Fibroblast of lung (primary cell): Measurements from ENCODE around the gene ATP5F1E. TPM values are rescaled to one million over a fixed set of nuclear protein-coding genes. Genes with fewer than 3 reads are reported as not detected.

Source experiments
- DNase-seq, 2 donors: peaks; one replicate each; pipeline versions ENCODE4 v3.0.0 to v3.0.0-alpha.2; 2010; ENCODE audit warnings: low read depth in 2 of 2
- H2AFZ ChIP-seq: 2 replicates; pipeline ENCODE4 v1.5.1; 2012; ENCODE audit warnings: low read length, control low read depth, inconsistent platforms
- H3K27ac ChIP-seq: 2 replicates; pipeline ENCODE4 v1.5.1; 2011; ENCODE audit warnings: low read length, control low read depth; ENCODE audit not compliant: insufficient read depth
- H3K27me3 ChIP-seq: 2 replicates; pipeline ENCODE4 v1.5.1; 2011; ENCODE audit warnings: mild to moderate bottlenecking, low read length; ENCODE audit not compliant: control insufficient read depth, insufficient read depth
- H3K36me3 ChIP-seq: 2 replicates; pipeline ENCODE4 v1.5.1; 2011; ENCODE audit warnings: low read length; ENCODE audit not compliant: control insufficient read depth, insufficient read depth
- H3K4me1 ChIP-seq: 2 replicates; pipeline ENCODE4 v1.5.1; 2011; ENCODE audit warnings: low read length; ENCODE audit not compliant: control insufficient read depth, insufficient read depth; ENCODE audit errors: extremely low read depth
- H3K4me2 ChIP-seq: 2 replicates; pipeline ENCODE4 v1.5.1; 2011; ENCODE audit warnings: low read length, control low read depth; ENCODE audit not compliant: insufficient read depth; ENCODE audit errors: extremely low read depth
- H3K4me3 ChIP-seq, 4 experiments: fragments of 200-600 bp in 1 of 4; sonication (generic) in 1 of 4; replicated peaks in 1 of 4; 2 replicates each; pipeline ENCODE4 v1.5.1; 2011 to 2016; ENCODE audit warnings: low read length in 4 of 4, low read depth in 3 of 4, mild to moderate bottlenecking in 3 of 4, control low read depth in 2 of 4, inconsistent platforms in 1 of 4, mixed read lengths in 1 of 4; ENCODE audit not compliant: insufficient read depth in 1 of 4; ENCODE audit errors: control extremely low read depth in 1 of 4
- H3K79me2 ChIP-seq: 2 replicates; pipeline ENCODE4 v1.5.1; 2012; ENCODE audit warnings: mild to moderate bottlenecking, low read length, inconsistent platforms; ENCODE audit not compliant: control insufficient read depth, insufficient read depth
- H3K9ac ChIP-seq: 2 replicates; pipeline ENCODE4 v1.5.1; 2011; ENCODE audit warnings: mild to moderate bottlenecking, low read length, control low read depth; ENCODE audit not compliant: insufficient read depth
- H3K9me3 ChIP-seq: 2 replicates; pipeline ENCODE4 v1.5.1; 2012; ENCODE audit warnings: low read depth, low read length; ENCODE audit not compliant: control insufficient read depth, insufficient read depth
- H4K20me1 ChIP-seq: 2 replicates; pipeline ENCODE4 v1.5.1; 2011; ENCODE audit warnings: low read length; ENCODE audit not compliant: control insufficient read depth, insufficient read depth; ENCODE audit errors: extremely low read depth
- EZH2 ChIP-seq: IDR thresholded peaks from 2 replicates; pipeline ENCODE4 v1.5.1; 2012; ENCODE audit warnings: low read length, control low read depth, mild to moderate bottlenecking; ENCODE audit errors: missing control alignments
- polyA plus RNA-seq, 2 donors: library from polyadenylated mRNA; depleted of rRNA in 1 of 2; stranded (reverse) in 1 of 2; unstranded in 1 of 2; fragments of >200 nt; gene quantifications; 2 replicates each; pipeline ENCODE4 v1.2.1, GENCODE V29; 2011 to 2012; ENCODE audit warnings: missing spikeins in 1 of 2
- total RNA-seq: library from RNA; depleted of rRNA; stranded (reverse); fragments of >200 nt; gene quantifications from 2 replicates; pipeline ENCODE4 v1.2.1, GENCODE V29; 2014
- TF ChIP-seq, protein P1 (sequence below), 2 donors: IDR thresholded peaks in 1 of 2; conservative IDR thresholded peaks in 1 of 2; 1 replicate in 1 of 2; 2 replicates in 1 of 2; pipeline ENCODE4 v1.5.1; 2011 to 2012; ENCODE audit warnings: low read length in 2 of 2, control low read depth in 1 of 2, inconsistent platforms in 1 of 2, low read depth in 1 of 2, mild to moderate bottlenecking in 1 of 2

The ATP5F1E gene
- total and polyA plus RNA-seq, 2 donors (not counting 1 experiment from before 2014, with no cell fraction given), result 37.8 to 56.5 TPM

DNA sequence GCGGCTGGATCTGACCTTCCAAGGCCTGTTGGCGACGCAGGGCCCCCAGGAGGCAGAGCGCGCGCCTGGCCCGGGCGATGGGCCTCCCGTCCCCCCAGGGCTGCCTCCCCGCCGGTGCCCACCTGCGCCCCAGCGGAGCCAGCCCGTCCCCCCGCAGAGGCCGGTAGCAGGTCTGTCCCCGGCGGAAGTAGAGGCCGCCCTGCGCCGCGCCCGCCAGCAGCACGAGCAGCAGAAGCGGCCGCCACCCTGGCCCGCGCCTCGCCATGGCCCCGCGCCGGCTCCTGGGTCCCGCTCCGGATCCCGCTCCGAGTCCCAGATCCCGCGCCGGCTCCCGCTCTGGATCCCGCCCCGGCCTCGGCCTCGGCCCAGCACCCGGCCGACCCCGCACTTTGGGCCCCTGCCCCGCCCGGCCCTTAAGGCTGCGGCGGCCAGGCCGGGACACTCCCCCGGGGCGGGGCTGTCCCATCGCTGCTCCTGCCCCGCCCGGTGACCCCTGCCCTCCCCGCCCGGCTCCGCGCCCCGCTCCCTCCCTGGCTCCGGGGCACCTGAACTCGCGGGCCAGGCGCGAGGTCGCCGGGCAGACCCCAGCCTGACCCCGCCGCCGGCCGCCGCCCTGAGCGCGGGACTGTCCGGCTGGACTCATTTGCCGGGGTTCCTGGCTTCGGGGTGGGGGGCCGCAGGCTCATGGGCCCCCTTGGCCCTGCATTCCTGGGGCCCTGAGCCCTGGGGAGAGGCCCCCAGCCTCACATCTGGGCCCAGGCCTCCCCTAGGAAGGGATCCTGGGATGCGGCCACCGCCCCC lies 25.1 kb downstream of the ATP5F1E start, which contains the start of gene CTSZ:
TSS of gene CTSZ (minus strand) at position 391 of the 801 bp plus-strand sequence. CDS start at position 265, 126 bp downstream.
- Histone ChIP-seq H3K9me3 (no peaks in the 10 kb centered on the region), H3K4me2 (peak within 1 kb of the TSS; percentile 99), H3K79me2 (peaks cover 10% of the 10 kb centered on the region), H4K20me1 (no peaks in the 10 kb centered on the region), H3K27me3 (no peaks in the 10 kb centered on the region), H3K36me3 (no peaks in the 10 kb centered on the region), H3K4me3 (peak within 1 kb of the TSS; percentile 64 to 92 (median 74)), H3K4me1 (peaks cover 19% of the 10 kb centered on the region), H3K27ac (peak within 1 kb of the TSS; percentile 77), H2AFZ (peak within 1 kb of the TSS; percentile 19), H3K9ac (peak within 1 kb of the TSS; percentile 72)
- DNase-seq, result peak; percentile 25 to 29
- no peak for TF ChIP-seq EZH2

DNA sequence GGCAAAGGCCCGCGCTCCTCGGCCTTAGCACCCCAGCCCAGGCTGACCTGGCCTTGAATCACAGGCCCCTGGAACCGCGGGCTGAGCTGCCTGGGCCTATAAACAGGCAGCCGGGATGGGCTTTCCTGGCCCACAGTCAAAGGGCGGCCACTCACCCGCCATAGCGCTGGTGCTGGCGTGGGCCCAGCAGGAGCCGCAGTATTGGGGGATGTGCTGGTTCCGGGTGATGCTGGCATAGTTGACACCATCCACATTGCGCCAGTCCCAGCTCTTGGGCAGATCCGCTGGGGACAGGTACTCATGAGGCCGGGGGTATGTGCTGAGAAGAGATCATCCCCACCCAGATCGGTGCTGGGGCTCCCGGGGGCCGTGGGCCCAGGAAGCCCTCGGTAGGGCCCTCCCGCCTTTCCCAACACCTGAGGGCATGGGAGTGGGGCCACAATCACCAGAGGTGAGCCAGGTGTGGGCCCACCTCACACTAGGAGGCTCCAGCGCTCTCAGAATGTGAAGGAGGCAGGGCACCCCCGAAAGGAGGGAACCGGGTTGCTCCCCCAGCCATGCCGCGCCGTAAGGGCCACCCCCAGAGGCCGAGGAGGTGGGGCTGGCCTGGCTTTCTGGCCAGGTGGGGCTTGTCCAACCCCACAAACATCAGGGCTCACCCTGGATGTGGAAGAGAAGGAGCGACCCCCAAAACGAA lies 25.8 kb downstream of the ATP5F1E start:
- Histone ChIP-seq H3K4me1 (peaks cover 14% of the 10 kb centered on the region), H4K20me1 (no peaks in the 10 kb centered on the region), H3K4me2 (peak overlapping the region; percentile 99), H3K4me3 (peak overlapping the region; percentile 64 to 92 (median 74)), H3K9ac (peak overlapping the region; percentile 72), H3K27ac (peak overlapping the region; percentile 77), H3K36me3 (peaks cover 4% of the 10 kb centered on the region), H3K9me3 (no peaks in the 10 kb centered on the region), H3K79me2 (peaks cover 10% of the 10 kb centered on the region), H2AFZ (peak overlapping the region; percentile 19), H3K27me3 (no peaks in the 10 kb centered on the region)
- TF ChIP-seq, protein P1, sequence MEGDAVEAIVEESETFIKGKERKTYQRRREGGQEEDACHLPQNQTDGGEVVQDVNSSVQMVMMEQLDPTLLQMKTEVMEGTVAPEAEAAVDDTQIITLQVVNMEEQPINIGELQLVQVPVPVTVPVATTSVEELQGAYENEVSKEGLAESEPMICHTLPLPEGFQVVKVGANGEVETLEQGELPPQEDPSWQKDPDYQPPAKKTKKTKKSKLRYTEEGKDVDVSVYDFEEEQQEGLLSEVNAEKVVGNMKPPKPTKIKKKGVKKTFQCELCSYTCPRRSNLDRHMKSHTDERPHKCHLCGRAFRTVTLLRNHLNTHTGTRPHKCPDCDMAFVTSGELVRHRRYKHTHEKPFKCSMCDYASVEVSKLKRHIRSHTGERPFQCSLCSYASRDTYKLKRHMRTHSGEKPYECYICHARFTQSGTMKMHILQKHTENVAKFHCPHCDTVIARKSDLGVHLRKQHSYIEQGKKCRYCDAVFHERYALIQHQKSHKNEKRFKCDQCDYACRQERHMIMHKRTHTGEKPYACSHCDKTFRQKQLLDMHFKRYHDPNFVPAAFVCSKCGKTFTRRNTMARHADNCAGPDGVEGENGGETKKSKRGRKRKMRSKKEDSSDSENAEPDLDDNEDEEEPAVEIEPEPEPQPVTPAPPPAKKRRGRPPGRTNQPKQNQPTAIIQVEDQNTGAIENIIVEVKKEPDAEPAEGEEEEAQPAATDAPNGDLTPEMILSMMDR (conservative IDR thresholded peaks at IDR 0.05 in 1 of 2, IDR thresholded peaks at IDR 0.05 in 1 of 2; ENCODE audit: low read depth in 1 of 2, low read length in 2 of 2), result no peak
- TF ChIP-seq EZH2, result no peak
- no peak for DNase-seq

DNA sequence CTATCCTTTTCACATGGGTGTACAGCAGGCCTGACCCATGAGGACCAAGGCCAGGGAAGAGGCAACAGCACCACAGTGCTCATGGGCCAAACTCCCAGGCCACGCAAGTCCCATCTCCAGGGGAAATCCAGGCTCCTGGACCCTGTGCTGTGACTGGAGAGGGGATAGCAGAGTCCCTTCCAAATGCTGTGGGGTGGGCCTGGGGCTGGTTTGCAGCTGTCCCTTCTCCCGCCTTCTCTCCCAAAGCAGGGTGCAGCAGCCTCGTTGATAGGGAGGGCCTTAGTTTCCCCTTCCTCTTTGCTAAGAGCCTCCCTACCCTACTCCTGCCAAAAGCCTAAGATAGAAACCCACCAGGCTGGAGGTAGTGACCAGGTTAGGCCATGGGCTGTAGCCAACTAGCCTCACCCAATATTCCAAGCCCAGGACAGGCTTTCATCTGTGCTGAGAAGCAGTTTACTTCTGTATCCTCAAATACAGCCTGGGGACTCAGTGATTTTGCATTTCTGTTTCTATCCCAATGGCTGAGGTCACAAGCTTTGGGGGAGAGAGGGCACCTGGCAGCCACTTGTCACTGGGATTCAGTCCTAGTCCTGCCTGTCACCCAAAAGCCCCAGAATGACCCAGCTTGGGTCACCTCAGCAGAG lies 26.5 kb downstream of the ATP5F1E start:
- Histone ChIP-seq H3K4me3 (peak overlapping the region in 3 of 4 experiments; percentile 72 to 92 (median 77)), H3K27ac (peak overlapping the region; percentile 77)
- DNase-seq, result no peak

More for the DNA sequence above, 26.5 kb downstream of the ATP5F1E start:
- Histone ChIP-seq H3K4me1 (peaks cover 8% of the 10 kb centered on the region), H3K27me3 (no peaks in the 10 kb centered on the region), H3K79me2 (peaks cover 10% of the 10 kb centered on the region), H3K36me3 (peaks cover 7% of the 10 kb centered on the region), H4K20me1 (no peaks in the 10 kb centered on the region), H3K9ac (peak overlapping the region; percentile 72), H3K9me3 (no peaks in the 10 kb centered on the region), H2AFZ (no peak overlapping the region), H3K4me2 (peak overlapping the region; percentile 99)
- TF ChIP-seq EZH2, result no peak
- TF ChIP-seq, protein P1 (conservative IDR thresholded peaks at IDR 0.05 in 1 of 2, IDR thresholded peaks at IDR 0.05 in 1 of 2; ENCODE audit: low read depth in 1 of 2, low read length in 2 of 2), result no peak
